CD14-positive monocyte (primary cell): Measurements from ENCODE around the gene SHB. TPM values are rescaled to one million over a fixed set of nuclear protein-coding genes. Genes with fewer than 3 reads are reported as not detected.

Source experiments
- DNase-seq, 3 donors: peaks; one replicate each; pipeline ENCODE4 v3.0.0-alpha.2; 2011 to 2022
- H2AFZ ChIP-seq: 2 replicates; pipeline ENCODE4 v1.6.0; 2012; ENCODE audit warnings: mild to moderate bottlenecking, low read depth, low read length, inconsistent platforms; ENCODE audit not compliant: insufficient read depth, poor library complexity, severe bottlenecking
- H3K27ac ChIP-seq, 2 donors: 1 replicate in 1 of 2; 2 replicates in 1 of 2; pipeline ENCODE4 v1.5.1; 2012 to 2013; ENCODE audit warnings: low read length in 2 of 2, control low read depth in 1 of 2, inconsistent platforms in 1 of 2, low read depth in 1 of 2, mild to moderate bottlenecking in 1 of 2
- H3K27me3 ChIP-seq, 2 donors: one replicate each; pipeline versions ENCODE4 v1.6.0 to v1.6.1; 2011 to 2013; ENCODE audit warnings: low read length in 2 of 2; ENCODE audit not compliant: control insufficient read depth in 2 of 2, insufficient read depth in 2 of 2
- H3K36me3 ChIP-seq, 2 donors: replicated peaks in 1 of 2; 1 replicate in 1 of 2; 2 replicates in 1 of 2; pipeline versions ENCODE4 v1.5.1 to v1.6.1; 2012 to 2013; ENCODE audit warnings: low read length in 2 of 2, control low read depth in 1 of 2, inconsistent platforms in 1 of 2, mild to moderate bottlenecking in 1 of 2; ENCODE audit not compliant: insufficient read depth in 2 of 2, control insufficient read depth in 1 of 2
- H3K4me1 ChIP-seq, 2 donors: 1 replicate in 1 of 2; 2 replicates in 1 of 2; pipeline versions ENCODE4 v1.5.1 to v1.6.1; 2012 to 2013; ENCODE audit warnings: low read length in 2 of 2, control low read depth in 1 of 2, inconsistent platforms in 1 of 2, mild to moderate bottlenecking in 1 of 2, moderate library complexity in 1 of 2; ENCODE audit not compliant: insufficient read depth in 2 of 2, control insufficient read depth in 1 of 2
- H3K4me2 ChIP-seq: replicated peaks from 2 replicates; pipeline ENCODE3; 2012; ENCODE audit warnings: low read length, moderate library complexity, mild to moderate bottlenecking; ENCODE audit not compliant: poor library complexity, severe bottlenecking; ENCODE audit errors: extremely low read depth
- H3K4me3 ChIP-seq, 3 experiments: fragments of 200-600 bp in 1 of 3; sonication (generic) in 1 of 3; replicated peaks in 1 of 3; 1 replicate in 2 of 3; 2 replicates in 1 of 3; pipeline ENCODE4 v1.5.1; 2011 to 2013; ENCODE audit warnings: low read length in 3 of 3, mild to moderate bottlenecking in 3 of 3, control low read depth in 2 of 3, low read depth in 2 of 3, inconsistent platforms in 1 of 3, moderate library complexity in 1 of 3
- H3K79me2 ChIP-seq: 2 replicates; pipeline ENCODE4 v1.6.0; 2012; ENCODE audit warnings: mild to moderate bottlenecking, control low read depth, inconsistent platforms, low read length, moderate library complexity; ENCODE audit not compliant: insufficient read depth
- H3K9ac ChIP-seq: 2 replicates; pipeline ENCODE4 v1.6.0; 2017; ENCODE audit warnings: low read length, mild to moderate bottlenecking; ENCODE audit not compliant: insufficient read depth, poor library complexity, severe bottlenecking
- H3K9me3 ChIP-seq, 2 donors: replicated peaks in 1 of 2; 1 replicate in 1 of 2; 2 replicates in 1 of 2; pipeline versions ENCODE4 v1.5.1 to v1.6.1; 2012 to 2013; ENCODE audit warnings: low read length in 2 of 2, control low read depth in 1 of 2; ENCODE audit not compliant: control insufficient read depth in 1 of 2, insufficient read depth in 1 of 2
- H4K20me1 ChIP-seq: 2 replicates; pipeline ENCODE4 v1.6.0; 2012; ENCODE audit warnings: mild to moderate bottlenecking, low read length, control low read depth, moderate library complexity; ENCODE audit not compliant: insufficient read depth
- H3K27ac Mint-ChIP-seq, 7 donors: one replicate each; pipeline ENCODE4 v1.8.0; 2020; ENCODE audit warnings: mild to moderate bottlenecking in 7 of 7, mixed read lengths in 7 of 7, moderate library complexity in 6 of 7, inconsistent platforms in 2 of 7
- H3K27me3 Mint-ChIP-seq, 3 donors: one replicate each; pipeline ENCODE4 v1.8.0; 2021 to 2022; ENCODE audit warnings: low read depth in 3 of 3, mild to moderate bottlenecking in 3 of 3, mixed read lengths in 3 of 3, moderate library complexity in 3 of 3, inconsistent platforms in 1 of 3
- H3K36me3 Mint-ChIP-seq, 2 donors: one replicate each; pipeline ENCODE4 v1.8.0; 2020; ENCODE audit warnings: mixed read lengths in 2 of 2, inconsistent platforms in 1 of 2, mild to moderate bottlenecking in 1 of 2
- H3K4me1 Mint-ChIP-seq: one replicate; pipeline ENCODE4 v1.8.0; 2020; ENCODE audit warnings: mild to moderate bottlenecking, mixed read lengths
- H3K4me3 Mint-ChIP-seq, 2 donors: one replicate each; pipeline ENCODE4 v1.8.0; 2020; ENCODE audit warnings: mild to moderate bottlenecking in 2 of 2, mixed read lengths in 2 of 2, moderate library complexity in 1 of 2
- H3K9me3 Mint-ChIP-seq, 7 donors: one replicate each; pipeline ENCODE4 v1.8.0; 2020 to 2022; ENCODE audit warnings: mixed read lengths in 7 of 7, mild to moderate bottlenecking in 6 of 7, moderate library complexity in 6 of 7, inconsistent platforms in 2 of 7
- WGBS: methylation state at CpG from one replicate; pipeline ENCODE4 v1.1.5; 2013; ENCODE audit warnings: missing lambda C conversion rate; ENCODE audit not compliant: insufficient coverage; 5-methylcytosine and 5-hydroxymethylcytosine counted together
- intact Hi-C, 2 donors: fragments of 100-400 bp; cut with micrococcal nuclease; formaldehyde crosslinking; loops; one replicate each; pipeline versions ENCODE4 v1.15.0 to v1.15.1; 2023
- polyA plus RNA-seq, 3 donors: library from polyadenylated mRNA; depleted of rRNA in 1 of 3; unstranded in 2 of 3; stranded (reverse) in 1 of 3; fragments of 300-500 nt in 2 of 3; fragments of >200 nt in 1 of 3; fragmentation: Illumina TruSeq in 2 of 3; gene quantifications; 1 replicate in 2 of 3; 2 replicates in 1 of 3; pipeline ENCODE4 v1.2.3, GENCODE V29; 2012 to 2021
- TF ChIP-seq, protein P1 (sequence below): fragments of 200-600 bp; IDR thresholded peaks from one replicate; pipeline ENCODE4 v1.8.0; 2022; ENCODE audit warnings: antibody characterized with exemption, mild to moderate bottlenecking

Gene SHB
- polyA plus RNA-seq, 3 donors = 0.27 to 1.3 (median 0.31) TPM

GRCh38 chr9:38060681-38061080 is 8.3 kb downstream of the SHB start:
- H3K27me3 ChIP-seq = no peaks in the 10 kb centered on the region
- H3K27ac ChIP-seq = no peak overlapping the region
- H3K36me3 ChIP-seq = no peaks in the 10 kb centered on the region
- H3K9me3 ChIP-seq = no peaks in the 10 kb centered on the region
- peaks cover 6 to 10% of the 10 kb centered on the region in 2 donors for H3K36me3 Mint-ChIP-seq
- no peak overlapping the region for H3K4me3 ChIP-seq
- intact Hi-C loops = loop anchor here in 1 of 2 donors (10.0 kb wide), 2 partner anchors 46 to 96 kb away; no protein-coding TSS in a partner anchor
- TF ChIP-seq, protein P1, sequence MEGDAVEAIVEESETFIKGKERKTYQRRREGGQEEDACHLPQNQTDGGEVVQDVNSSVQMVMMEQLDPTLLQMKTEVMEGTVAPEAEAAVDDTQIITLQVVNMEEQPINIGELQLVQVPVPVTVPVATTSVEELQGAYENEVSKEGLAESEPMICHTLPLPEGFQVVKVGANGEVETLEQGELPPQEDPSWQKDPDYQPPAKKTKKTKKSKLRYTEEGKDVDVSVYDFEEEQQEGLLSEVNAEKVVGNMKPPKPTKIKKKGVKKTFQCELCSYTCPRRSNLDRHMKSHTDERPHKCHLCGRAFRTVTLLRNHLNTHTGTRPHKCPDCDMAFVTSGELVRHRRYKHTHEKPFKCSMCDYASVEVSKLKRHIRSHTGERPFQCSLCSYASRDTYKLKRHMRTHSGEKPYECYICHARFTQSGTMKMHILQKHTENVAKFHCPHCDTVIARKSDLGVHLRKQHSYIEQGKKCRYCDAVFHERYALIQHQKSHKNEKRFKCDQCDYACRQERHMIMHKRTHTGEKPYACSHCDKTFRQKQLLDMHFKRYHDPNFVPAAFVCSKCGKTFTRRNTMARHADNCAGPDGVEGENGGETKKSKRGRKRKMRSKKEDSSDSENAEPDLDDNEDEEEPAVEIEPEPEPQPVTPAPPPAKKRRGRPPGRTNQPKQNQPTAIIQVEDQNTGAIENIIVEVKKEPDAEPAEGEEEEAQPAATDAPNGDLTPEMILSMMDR = no peak
- no peak overlapping the region for H3K4me2 ChIP-seq
- no peak overlapping the region for H2AFZ ChIP-seq
- no peaks in the 10 kb centered on the region for H3K79me2 ChIP-seq
- 94% methylated on average over 3 of the region's 3 CpGs for WGBS
- no peak overlapping the region for H3K27ac Mint-ChIP-seq
- no peaks in the 10 kb centered on the region for H3K9me3 Mint-ChIP-seq
- H4K20me1 ChIP-seq = peaks cover under 1% of the 10 kb centered on the region
- H3K4me1 Mint-ChIP-seq = peaks cover 10% of the 10 kb centered on the region
- no peak for DNase-seq
- no peaks in the 10 kb centered on the region for H3K4me1 ChIP-seq
- H3K4me3 Mint-ChIP-seq = no peak overlapping the region
- H3K27me3 Mint-ChIP-seq = peaks cover 2 to 6% (median 6%) of the 10 kb centered on the region in 3 donors
- H3K9ac ChIP-seq = no peak overlapping the region

- Histone ChIP-seq H3K79me2 (no peaks in the 10 kb centered on the region), H3K4me3 (no peak overlapping the region), H3K9me3 (no peaks in the 10 kb centered on the region), H3K27me3 (no peaks in the 10 kb centered on the region), H4K20me1 (no peaks in the 10 kb centered on the region), H3K9ac (no peak overlapping the region), H3K36me3 (no peaks in the 10 kb centered on the region), H2AFZ (no peak overlapping the region), H3K4me1 (no peaks in the 10 kb centered on the region), H3K27ac (no peak overlapping the region), H3K4me2 (no peak overlapping the region)
- whole genome bisulfite sequencing = 94% methylated on average over 6 of the region's 14 CpGs
- H3K9me3 Mint-ChIP-seq = no peaks in the 10 kb centered on the region
- H3K27me3 Mint-ChIP-seq = peaks cover 0 to 3% (median 1%) of the 10 kb centered on the region in 3 donors
- no peak overlapping the region for H3K27ac Mint-ChIP-seq
- H3K4me1 Mint-ChIP-seq = peaks cover 4% of the 10 kb centered on the region
- intact Hi-C loops = no loop called here
- H3K36me3 Mint-ChIP-seq = peaks cover 6 to 10% of the 10 kb centered on the region in 2 donors
- no peak for DNase-seq
- H3K4me3 Mint-ChIP-seq = no peak overlapping the region
- TF ChIP-seq, protein P1 = no peak
Measured at GRCh38 chr9:38059233-38059936, 9.6 kb downstream of the SHB start.
